ENCODE results near the gene SHISA4. TPM values are rescaled to one million over a fixed set of nuclear protein-coding genes. Genes with fewer than 3 reads are reported as not detected.

SHISA4 gene
- total RNA-seq, 1 experiment from 2014 or later: 14.3 TPM

GRCh38 chr1:201890223-201890622 is 1.5 kb downstream of the SHISA4 start:
- BruUV-seq (replicated peaks): TSS peak; percentile 23
- Histone ChIP-seq H3K4me2 (ENCODE audit: low read length) (no peak overlapping the region), H3K9me3 (ENCODE audit: low read length) (no peaks in the 10 kb centered on the region), H3K9me2 (replicated peaks; ENCODE audit: low read length) (no peaks in the 10 kb centered on the region), H3K4me3 (ENCODE audit: low read length) (no peak overlapping the region), H3K27ac (ENCODE audit: low read length) (no peak overlapping the region), H3K36me3 (ENCODE audit: low read depth, low read length) (no peaks in the 10 kb centered on the region), H3K4me1 (ENCODE audit: insufficient read depth, low read length) (peaks cover 11% of the 10 kb centered on the region), H4K20me1 (ENCODE audit: low read length) (no peaks in the 10 kb centered on the region), H2AFZ (ENCODE audit: low read length) (no peak overlapping the region), H3K9ac (ENCODE audit: low read length) (no peak overlapping the region), H3K27me3 (ENCODE audit: low read length) (no peaks in the 10 kb centered on the region), H3F3A (ENCODE audit: low read length, unreplicated experiment) (no peaks in the 10 kb centered on the region), H3K79me2 (ENCODE audit: low read length) (no peaks in the 10 kb centered on the region)
- TF ChIP-seq CTCF (conservative IDR thresholded peaks at IDR 0.05; ENCODE audit: low read depth, low read length): no peak
- no peak for TF ChIP-seq EZH2phosphoT487 (IDR thresholded peaks at IDR 0.05; ENCODE audit: borderline replicate concordance, low read length)
- no peak for TF ChIP-seq EZH2 (IDR thresholded peaks at IDR 0.05; ENCODE audit: low read length, unreplicated experiment)
- ATAC-seq (no peak), DNase-seq (no peak)
- ChIA-PET CTCF (no interaction called here), POLR2A (ENCODE audit: unreplicated experiment) (no interaction called here)
- intact Hi-C loops (cut with micrococcal nuclease): no loop called here

GRCh38 chr1:201890806-201891450 is 2.2 kb downstream of the SHISA4 start:
- ATAC-seq (no peak), DNase-seq (no peak)
- CTCF ChIA-PET: no interaction called here

More at GRCh38 chr1:201890806-201891450, 2.2 kb downstream of the SHISA4 start:
- no peaks in the 10 kb centered on the region for H3K36me3 ChIP-seq (ENCODE audit: low read depth, low read length)
- H3F3A ChIP-seq (ENCODE audit: low read length, unreplicated experiment): no peaks in the 10 kb centered on the region
- no peak overlapping the region for H3K4me3 ChIP-seq (ENCODE audit: low read length)
- BruUV-seq (replicated peaks): no TSS peak
- H3K9ac ChIP-seq (ENCODE audit: low read length): no peak overlapping the region
- no peak overlapping the region for H3K4me2 ChIP-seq (ENCODE audit: low read length)
- no peak overlapping the region for H3K27ac ChIP-seq (ENCODE audit: low read length)
- H3K9me2 ChIP-seq (replicated peaks; ENCODE audit: low read length): no peaks in the 10 kb centered on the region
- H3K4me1 ChIP-seq (ENCODE audit: insufficient read depth, low read length): 0 out of 2 replicates have a peak, but pooled peaks cover 4% of the 10 kb centered on the region
- TF ChIP-seq EZH2phosphoT487 (IDR thresholded peaks at IDR 0.05; ENCODE audit: borderline replicate concordance, low read length) (no peak), EZH2 (IDR thresholded peaks at IDR 0.05; ENCODE audit: low read length, unreplicated experiment) (no peak), CTCF (conservative IDR thresholded peaks at IDR 0.05; ENCODE audit: low read depth, low read length) (no peak)
- POLR2A ChIA-PET (ENCODE audit: unreplicated experiment): no interaction called here
- H3K79me2 ChIP-seq (ENCODE audit: low read length): no peaks in the 10 kb centered on the region
- H3K9me3 ChIP-seq (ENCODE audit: low read length): no peaks in the 10 kb centered on the region
- H4K20me1 ChIP-seq (ENCODE audit: low read length): no peaks in the 10 kb centered on the region
- no peaks in the 10 kb centered on the region for H3K27me3 ChIP-seq (ENCODE audit: low read length)
- intact Hi-C loops (cut with micrococcal nuclease): no loop called here
- no peak overlapping the region for H2AFZ ChIP-seq (ENCODE audit: low read length)

Data from PC-3 (cell line).